Measurements from ENCODE around the gene HIPK1. TPM values are rescaled to one million over a fixed set of nuclear protein-coding genes. Genes with fewer than 3 reads are reported as not detected.
A peak's percentile ranks its signal among the peaks of the same experiment; 100 is the strongest.

The HIPK1 gene
- total RNA-seq, 1 donor from 2014 or later, result 53.4 TPM

GRCh38 chr1:113928187-113928930 is 765 bp upstream of the HIPK1 start:
- TF ChIP-seq, protein P1, sequence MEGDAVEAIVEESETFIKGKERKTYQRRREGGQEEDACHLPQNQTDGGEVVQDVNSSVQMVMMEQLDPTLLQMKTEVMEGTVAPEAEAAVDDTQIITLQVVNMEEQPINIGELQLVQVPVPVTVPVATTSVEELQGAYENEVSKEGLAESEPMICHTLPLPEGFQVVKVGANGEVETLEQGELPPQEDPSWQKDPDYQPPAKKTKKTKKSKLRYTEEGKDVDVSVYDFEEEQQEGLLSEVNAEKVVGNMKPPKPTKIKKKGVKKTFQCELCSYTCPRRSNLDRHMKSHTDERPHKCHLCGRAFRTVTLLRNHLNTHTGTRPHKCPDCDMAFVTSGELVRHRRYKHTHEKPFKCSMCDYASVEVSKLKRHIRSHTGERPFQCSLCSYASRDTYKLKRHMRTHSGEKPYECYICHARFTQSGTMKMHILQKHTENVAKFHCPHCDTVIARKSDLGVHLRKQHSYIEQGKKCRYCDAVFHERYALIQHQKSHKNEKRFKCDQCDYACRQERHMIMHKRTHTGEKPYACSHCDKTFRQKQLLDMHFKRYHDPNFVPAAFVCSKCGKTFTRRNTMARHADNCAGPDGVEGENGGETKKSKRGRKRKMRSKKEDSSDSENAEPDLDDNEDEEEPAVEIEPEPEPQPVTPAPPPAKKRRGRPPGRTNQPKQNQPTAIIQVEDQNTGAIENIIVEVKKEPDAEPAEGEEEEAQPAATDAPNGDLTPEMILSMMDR (conservative IDR thresholded peaks at IDR 0.05), result no peak
- H3K27me3 Mint-ChIP-seq (ENCODE audit: low read depth), result peaks cover 27% of the 10 kb centered on the region
- H3K27ac Mint-ChIP-seq (ENCODE audit: unreplicated experiment), result no peak overlapping the region
- H3K4me3 Mint-ChIP-seq, result peak overlapping the region; percentile 98
- H3K4me1 Mint-ChIP-seq, result peaks cover 40% of the 10 kb centered on the region
- no peaks in the 10 kb centered on the region for H3K36me3 Mint-ChIP-seq (ENCODE audit: low read depth)
- H3K9me3 Mint-ChIP-seq, result no peaks in the 10 kb centered on the region
- DNase-seq (ENCODE audit: low read depth, low spot score), result no peak

DNA sequence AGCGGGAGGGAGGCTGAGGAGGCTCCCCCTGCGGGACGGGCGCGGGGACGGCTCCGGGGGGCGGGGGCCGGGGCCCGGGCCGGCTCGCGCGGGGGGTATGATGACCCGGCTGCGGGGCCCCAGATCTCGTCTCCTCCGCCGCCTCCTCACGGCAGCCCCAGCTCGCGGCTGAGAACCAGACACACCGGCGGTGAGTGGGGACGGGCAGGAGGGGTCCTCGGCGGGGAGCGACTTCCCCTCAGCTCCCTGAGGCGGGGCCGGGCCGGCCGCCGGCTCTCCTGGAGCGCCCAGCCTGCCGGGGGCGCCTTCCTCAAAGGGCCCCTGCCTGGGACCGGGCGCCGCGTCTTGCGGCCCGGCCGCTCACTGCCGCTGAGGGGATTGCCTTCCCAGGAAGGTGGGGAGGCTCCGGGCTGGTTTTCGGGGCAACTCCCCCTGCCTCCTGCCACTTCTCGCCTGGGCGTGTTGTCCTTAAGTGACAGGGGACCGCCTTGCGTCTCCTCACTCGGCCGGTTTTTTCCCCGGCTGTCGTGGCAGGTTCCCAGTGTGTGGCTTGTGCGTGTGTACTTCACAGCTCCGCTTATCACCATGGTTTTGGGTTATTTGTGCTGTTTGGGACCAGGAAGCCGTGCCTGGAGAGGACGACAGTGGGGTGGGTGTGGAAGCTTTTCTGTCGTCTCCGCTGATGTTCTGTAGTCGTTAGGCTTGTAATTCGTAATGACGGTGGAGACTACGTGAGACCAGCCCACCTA is 800 bp downstream of the HIPK1 start:
- H3K4me3 Mint-ChIP-seq, result peak overlapping the region; percentile 96
- H3K27ac Mint-ChIP-seq (ENCODE audit: unreplicated experiment), result no peak overlapping the region
- no peaks in the 10 kb centered on the region for H3K9me3 Mint-ChIP-seq
- DNase-seq (ENCODE audit: low read depth, low spot score), result peak; percentile 32
- no peaks in the 10 kb centered on the region for H3K36me3 Mint-ChIP-seq (ENCODE audit: low read depth)
- H3K4me1 Mint-ChIP-seq, result peaks cover 48% of the 10 kb centered on the region
- TF ChIP-seq, protein P1 (conservative IDR thresholded peaks at IDR 0.05), result no peak
- peaks cover 12% of the 10 kb centered on the region for H3K27me3 Mint-ChIP-seq (ENCODE audit: low read depth)

GRCh38 chr1:113930499-113931161 is 1.5 kb downstream of the HIPK1 start:
- no peaks in the 10 kb centered on the region for H3K36me3 Mint-ChIP-seq (ENCODE audit: low read depth)
- H3K27me3 Mint-ChIP-seq (ENCODE audit: low read depth), result peaks cover 7% of the 10 kb centered on the region
- TF ChIP-seq, protein P1 (conservative IDR thresholded peaks at IDR 0.05), result no peak
- no peak for DNase-seq (ENCODE audit: low read depth, low spot score)
- H3K4me3 Mint-ChIP-seq, result peak overlapping the region; percentile 96
- peak overlapping the region; percentile 15 for H3K27ac Mint-ChIP-seq (ENCODE audit: unreplicated experiment)
- H3K4me1 Mint-ChIP-seq, result peaks cover 48% of the 10 kb centered on the region
- no peaks in the 10 kb centered on the region for H3K9me3 Mint-ChIP-seq

DNA sequence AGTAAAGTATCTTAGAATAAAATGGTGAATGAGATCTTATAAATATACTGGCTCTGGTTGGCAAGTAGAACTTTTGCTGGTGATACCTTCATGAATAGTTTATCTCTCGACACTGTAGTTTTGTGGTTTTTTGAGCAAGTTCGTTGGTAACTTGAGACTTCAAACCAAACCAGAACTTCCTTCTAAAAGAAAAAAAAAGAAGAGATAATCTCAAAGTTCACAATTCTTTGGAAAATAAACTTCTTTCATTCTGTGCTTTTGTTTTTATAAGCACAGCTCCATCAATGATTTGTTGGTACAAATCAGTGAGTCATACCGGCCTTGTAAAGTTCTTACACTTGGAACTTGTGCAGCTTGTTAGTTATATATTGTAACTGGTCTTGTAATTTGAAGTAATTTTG is 2.3 kb downstream of the HIPK1 start:
- Mint-ChIP-seq H3K27me3 (ENCODE audit: low read depth) (peaks cover 3% of the 10 kb centered on the region), H3K36me3 (ENCODE audit: low read depth) (no peaks in the 10 kb centered on the region), H3K4me3 (peak overlapping the region; percentile 96), H3K9me3 (no peaks in the 10 kb centered on the region), H3K4me1 (peaks cover 48% of the 10 kb centered on the region), H3K27ac (ENCODE audit: unreplicated experiment) (no peak overlapping the region)
- TF ChIP-seq, protein P1 (conservative IDR thresholded peaks at IDR 0.05), result no peak
- no peak for DNase-seq (ENCODE audit: low read depth, low spot score)

- H3K4me3 Mint-ChIP-seq, result peak overlapping the region; percentile 10
- TF ChIP-seq, protein P1 (conservative IDR thresholded peaks at IDR 0.05), result no peak
- H3K4me1 Mint-ChIP-seq, result peaks cover 47% of the 10 kb centered on the region
- no peaks in the 10 kb centered on the region for H3K9me3 Mint-ChIP-seq
- no peaks in the 10 kb centered on the region for H3K27me3 Mint-ChIP-seq (ENCODE audit: low read depth)
- no peak for DNase-seq (ENCODE audit: low read depth, low spot score)
- H3K36me3 Mint-ChIP-seq (ENCODE audit: low read depth), result no peaks in the 10 kb centered on the region
- H3K27ac Mint-ChIP-seq (ENCODE audit: unreplicated experiment), result no peak overlapping the region
These were observed 4.9 kb downstream of the HIPK1 start for GRCh38 chr1:113934006-113934405.

Measured in neural crest cell (in vitro differentiated cells).